ENCODE data around the gene EEIG2. TPM values are rescaled to one million over a fixed set of nuclear protein-coding genes. Genes with fewer than 3 reads are reported as not detected.

Gene EEIG2
- total and polyA plus RNA-seq, 5 donors = 2.1 to 9.8 (median 7.1) TPM

GRCh38 chr1:108600504-108600903 is 40.6 kb downstream of the EEIG2 start:
- Histone ChIP-seq H3K4me3 (ENCODE audit: low read length) (no peak overlapping the region), H3K27me3 (ENCODE audit: control insufficient read depth, insufficient read depth) (no peaks in the 10 kb centered on the region), H3K4me1 (ENCODE audit: control insufficient read depth, insufficient read depth, low read length) (peaks cover 4% of the 10 kb centered on the region), H3K27ac (ENCODE audit: low read length) (no peak overlapping the region), H3K9me3 (ENCODE audit: control insufficient read depth, low read length) (no peaks in the 10 kb centered on the region)
- ATAC-seq (no peak), DNase-seq (no peak)
- 34% methylated on average over 4 of the region's 4 CpGs for WGBS
- intact Hi-C loops (cut with DNase I) = no loop called here

- H3K4me1 ChIP-seq (ENCODE audit: control insufficient read depth, insufficient read depth, low read length) = peaks cover 2% of the 10 kb centered on the region
- 96% methylated on average over 1 of the region's 1 CpG for WGBS
- DNase-seq (no peak), ATAC-seq (no peak)
- H3K4me3 ChIP-seq (ENCODE audit: low read length) = no peak overlapping the region
- intact Hi-C loops (cut with DNase I) = no loop called here
- H3K9me3 ChIP-seq (ENCODE audit: control insufficient read depth, low read length) = no peaks in the 10 kb centered on the region
- H3K27ac ChIP-seq (ENCODE audit: low read length) = no peak overlapping the region
- no peaks in the 10 kb centered on the region for H3K27me3 ChIP-seq (ENCODE audit: control insufficient read depth, insufficient read depth)
These were observed 42.0 kb downstream of the EEIG2 start for GRCh38 chr1:108601708-108602410.

GRCh38 chr1:108605633-108606032 is 45.7 kb downstream of the EEIG2 start:
- Histone ChIP-seq H3K4me3 (ENCODE audit: low read length) (no peak overlapping the region), H3K27ac (ENCODE audit: low read length) (no peak overlapping the region), H3K4me1 (ENCODE audit: control insufficient read depth, insufficient read depth, low read length) (peaks cover 3% of the 10 kb centered on the region), H3K9me3 (ENCODE audit: control insufficient read depth, low read length) (no peaks in the 10 kb centered on the region), H3K27me3 (ENCODE audit: control insufficient read depth, insufficient read depth) (no peaks in the 10 kb centered on the region)
- intact Hi-C loops (cut with DNase I) = no loop called here
- ATAC-seq = no peak
- DNase-seq = no peak

- no peak for ATAC-seq
- Histone ChIP-seq H3K4me3 (ENCODE audit: low read length) (no peak overlapping the region), H3K9me3 (ENCODE audit: control insufficient read depth, low read length) (no peaks in the 10 kb centered on the region), H3K4me1 (ENCODE audit: control insufficient read depth, insufficient read depth, low read length) (peaks cover 3% of the 10 kb centered on the region), H3K27ac (ENCODE audit: low read length) (no peak overlapping the region), H3K27me3 (ENCODE audit: control insufficient read depth, insufficient read depth) (no peaks in the 10 kb centered on the region)
- no peak for DNase-seq
- intact Hi-C loops (cut with DNase I) = no loop called here
These were observed 46.6 kb downstream of the EEIG2 start for GRCh38 chr1:108606478-108606877.

GRCh38 chr1:108609483-108610049 is 49.7 kb downstream of the EEIG2 start:
- Histone ChIP-seq H3K27me3 (ENCODE audit: control insufficient read depth, insufficient read depth) (no peaks in the 10 kb centered on the region), H3K9me3 (ENCODE audit: control insufficient read depth, low read length) (no peaks in the 10 kb centered on the region), H3K27ac (ENCODE audit: low read length) (no peak overlapping the region), H3K4me1 (ENCODE audit: control insufficient read depth, insufficient read depth, low read length) (peaks cover 3% of the 10 kb centered on the region), H3K4me3 (ENCODE audit: low read length) (no peak overlapping the region)
- peak; percentile 60 to 68 for ATAC-seq
- 38% methylated on average over 11 of the region's 11 CpGs for WGBS
- DNase-seq = no peak
- intact Hi-C loops (cut with DNase I) = loop anchor here in 1 of 4 donors (10.0 kb wide), 1 partner anchor 45 kb away; the partner anchor contains the start of gene EEIG2

Other genes with a start within 250 kb of the EEIG2 start
- not detected for gene NBPF6, start 109.8 kb upstream of the EEIG2 start, total RNA-seq
- gene NBPF6, start 109.8 kb upstream of the EEIG2 start, polyA plus RNA-seq = not detected
- 1 to 10 TPM; 1.8 to 3.0 (median 2.2) TPM for gene HENMT1, start 101.0 kb downstream of the EEIG2 start, total RNA-seq
- gene HENMT1, start 101.0 kb downstream of the EEIG2 start, polyA plus RNA-seq = 1.7 TPM
- gene PRPF38B, start 132.2 kb downstream of the EEIG2 start, total RNA-seq = 10 to 100 TPM; 18.3 to 25.1 (median 24.3) TPM
- 21.8 TPM for gene PRPF38B, start 132.2 kb downstream of the EEIG2 start, polyA plus RNA-seq
- gene FNDC7, start 152.8 kb downstream of the EEIG2 start, total RNA-seq = under 1 TPM in 1 of 4 donors, not detected in 3; 0.15 TPM
- not detected for gene FNDC7, start 152.8 kb downstream of the EEIG2 start, polyA plus RNA-seq
- gene STXBP3, start 186.6 kb downstream of the EEIG2 start, total RNA-seq = 10 to 100 TPM; 25.5 to 32.4 (median 29.3) TPM
- 27.2 TPM for gene STXBP3, start 186.6 kb downstream of the EEIG2 start, polyA plus RNA-seq